ENCODE data around the gene MAST4. TPM values are rescaled to one million over a fixed set of nuclear protein-coding genes. Genes with fewer than 3 reads are reported as not detected.

The MAST4 gene
- total RNA-seq, 2 donors from 2014 or later, result 15.9 to 53.1 TPM

GRCh38 chr5:66642538-66642937 lies 46.3 kb downstream of the MAST4 start:
- H3K9me3 Mint-ChIP-seq, result no peaks in the 10 kb centered on the region
- H3K36me3 Mint-ChIP-seq, result no peaks in the 10 kb centered on the region
- H3K4me1 Mint-ChIP-seq (ENCODE audit: low read depth in 2 of 2), result peaks cover 3 to 7% of the 10 kb centered on the region in 2 donors
- H3K27ac Mint-ChIP-seq, result no peak overlapping the region
- H3K4me3 Mint-ChIP-seq, result no peak overlapping the region
- peaks cover 0 to 26% of the 10 kb centered on the region in 2 donors for H3K27me3 Mint-ChIP-seq
- no peak for ATAC-seq
- DNase-seq (ENCODE audit: low spot score), result no peak

GRCh38 chr5:66643387-66643786 lies 47.2 kb downstream of the MAST4 start:
- no peak overlapping the region for H3K4me3 Mint-ChIP-seq
- H3K36me3 Mint-ChIP-seq, result no peaks in the 10 kb centered on the region
- H3K27me3 Mint-ChIP-seq, result peaks cover 0 to 26% of the 10 kb centered on the region in 2 donors
- no peak for DNase-seq (ENCODE audit: low spot score)
- no peak overlapping the region for H3K27ac Mint-ChIP-seq
- peaks cover 3 to 7% of the 10 kb centered on the region in 2 donors for H3K4me1 Mint-ChIP-seq (ENCODE audit: low read depth in 2 of 2)
- ATAC-seq, result no peak
- H3K9me3 Mint-ChIP-seq, result no peaks in the 10 kb centered on the region

- no peak overlapping the region for H3K27ac Mint-ChIP-seq
- DNase-seq (ENCODE audit: low spot score) (no peak), ATAC-seq (no peak)
- H3K36me3 Mint-ChIP-seq, result no peaks in the 10 kb centered on the region
- H3K27me3 Mint-ChIP-seq, result peaks cover 0 to 20% of the 10 kb centered on the region in 2 donors
- H3K4me3 Mint-ChIP-seq, result no peak overlapping the region
- peaks cover under 1 to 2% of the 10 kb centered on the region in 2 donors for H3K4me1 Mint-ChIP-seq (ENCODE audit: low read depth in 2 of 2)
- no peaks in the 10 kb centered on the region for H3K9me3 Mint-ChIP-seq
These were observed 47.9 kb downstream of the MAST4 start for GRCh38 chr5:66644111-66644510.

- no peaks in the 10 kb centered on the region for H3K9me3 Mint-ChIP-seq
- H3K27me3 Mint-ChIP-seq, result peaks cover 5 to 24% of the 10 kb centered on the region in 2 donors
- no peaks in the 10 kb centered on the region for H3K36me3 Mint-ChIP-seq
- ATAC-seq, result no peak
- no peaks in the 10 kb centered on the region for H3K4me1 Mint-ChIP-seq (ENCODE audit: low read depth in 2 of 2)
- DNase-seq (ENCODE audit: low spot score), result no peak
- H3K4me3 Mint-ChIP-seq, result no peak overlapping the region
- no peak overlapping the region for H3K27ac Mint-ChIP-seq
These were observed 48.8 kb downstream of the MAST4 start for GRCh38 chr5:66645039-66645438.

GRCh38 chr5:66646570-66646969 lies 50.4 kb downstream of the MAST4 start:
- ATAC-seq, result no peak
- Mint-ChIP-seq H3K27ac (no peak overlapping the region), H3K27me3 (peaks cover 5 to 24% of the 10 kb centered on the region in 2 donors), H3K36me3 (no peaks in the 10 kb centered on the region), H3K4me3 (no peak overlapping the region), H3K9me3 (no peaks in the 10 kb centered on the region), H3K4me1 (ENCODE audit: low read depth in 2 of 2) (no peaks in the 10 kb centered on the region)
- no peak for DNase-seq (ENCODE audit: low spot score)

- H3K4me1 Mint-ChIP-seq (ENCODE audit: low read depth in 2 of 2), result no peaks in the 10 kb centered on the region
- no peak for ATAC-seq
- H3K9me3 Mint-ChIP-seq, result no peaks in the 10 kb centered on the region
- DNase-seq (ENCODE audit: low spot score), result no peak
- peaks cover 5 to 20% of the 10 kb centered on the region in 2 donors for H3K27me3 Mint-ChIP-seq
- no peak overlapping the region for H3K27ac Mint-ChIP-seq
- H3K36me3 Mint-ChIP-seq, result no peaks in the 10 kb centered on the region
- no peak overlapping the region for H3K4me3 Mint-ChIP-seq
These were observed 51.1 kb downstream of the MAST4 start for GRCh38 chr5:66647146-66647856.

GRCh38 chr5:66652818-66653217 lies 56.6 kb downstream of the MAST4 start:
- no peaks in the 10 kb centered on the region for H3K36me3 Mint-ChIP-seq
- no peaks in the 10 kb centered on the region for H3K4me1 Mint-ChIP-seq (ENCODE audit: low read depth in 2 of 2)
- H3K4me3 Mint-ChIP-seq, result no peak overlapping the region
- ATAC-seq (no peak), DNase-seq (ENCODE audit: low spot score) (no peak)
- no peak overlapping the region for H3K27ac Mint-ChIP-seq
- H3K27me3 Mint-ChIP-seq, result peaks cover 11 to 20% of the 10 kb centered on the region in 2 donors
- H3K9me3 Mint-ChIP-seq, result no peaks in the 10 kb centered on the region

- Mint-ChIP-seq H3K9me3 (no peaks in the 10 kb centered on the region), H3K4me3 (no peak overlapping the region), H3K36me3 (no peaks in the 10 kb centered on the region), H3K4me1 (ENCODE audit: low read depth in 2 of 2) (no peaks in the 10 kb centered on the region), H3K27ac (no peak overlapping the region), H3K27me3 (peaks cover 11 to 20% of the 10 kb centered on the region in 2 donors)
- DNase-seq (ENCODE audit: low spot score) (no peak), ATAC-seq (no peak)
These were observed 57.1 kb downstream of the MAST4 start for GRCh38 chr5:66653325-66653724.

- ATAC-seq (no peak), DNase-seq (ENCODE audit: low spot score) (no peak)
- H3K27ac Mint-ChIP-seq, result no peak overlapping the region
- no peak overlapping the region for H3K4me3 Mint-ChIP-seq
- no peaks in the 10 kb centered on the region for H3K4me1 Mint-ChIP-seq (ENCODE audit: low read depth in 2 of 2)
- H3K36me3 Mint-ChIP-seq, result no peaks in the 10 kb centered on the region
- H3K27me3 Mint-ChIP-seq, result peaks cover 11 to 22% of the 10 kb centered on the region in 2 donors
- H3K9me3 Mint-ChIP-seq, result no peaks in the 10 kb centered on the region
These were observed 59.5 kb downstream of the MAST4 start for GRCh38 chr5:66655395-66656324.

GRCh38 chr5:66658516-66658915 lies 62.3 kb downstream of the MAST4 start:
- Mint-ChIP-seq H3K27me3 (peaks cover 14 to 25% of the 10 kb centered on the region in 2 donors), H3K4me3 (no peak overlapping the region), H3K9me3 (no peaks in the 10 kb centered on the region), H3K27ac (no peak overlapping the region), H3K4me1 (ENCODE audit: low read depth in 2 of 2) (no peaks in the 10 kb centered on the region), H3K36me3 (no peaks in the 10 kb centered on the region)
- ATAC-seq, result no peak
- no peak for DNase-seq (ENCODE audit: low spot score)

- no peak for ATAC-seq
These were observed 63.6 kb downstream of the MAST4 start for GRCh38 chr5:66659780-66660179.

GRCh38 chr5:66660396-66660795 lies 64.2 kb downstream of the MAST4 start:
- peaks cover 18 to 29% of the 10 kb centered on the region in 2 donors for H3K27me3 Mint-ChIP-seq
- ATAC-seq, result no peak

More at GRCh38 chr5:66659780-66660179, 63.6 kb downstream of the MAST4 start:
- Mint-ChIP-seq H3K27ac (no peak overlapping the region), H3K36me3 (no peaks in the 10 kb centered on the region), H3K27me3 (peaks cover 17 to 26% of the 10 kb centered on the region in 2 donors), H3K9me3 (no peaks in the 10 kb centered on the region), H3K4me3 (no peak overlapping the region), H3K4me1 (ENCODE audit: low read depth in 2 of 2) (no peaks in the 10 kb centered on the region)
- no peak for DNase-seq (ENCODE audit: low spot score)

GRCh38 chr5:66661149-66661548 lies 65.0 kb downstream of the MAST4 start:
- no peaks in the 10 kb centered on the region for H3K4me1 Mint-ChIP-seq (ENCODE audit: low read depth in 2 of 2)
- H3K36me3 Mint-ChIP-seq, result no peaks in the 10 kb centered on the region
- DNase-seq (ENCODE audit: low spot score) (no peak), ATAC-seq (no peak)
- H3K27ac Mint-ChIP-seq, result no peak overlapping the region
- no peaks in the 10 kb centered on the region for H3K9me3 Mint-ChIP-seq
- H3K27me3 Mint-ChIP-seq, result peaks cover 18 to 30% of the 10 kb centered on the region in 2 donors
- H3K4me3 Mint-ChIP-seq, result no peak overlapping the region

More at GRCh38 chr5:66660396-66660795, 64.2 kb downstream of the MAST4 start:
- Mint-ChIP-seq H3K9me3 (no peaks in the 10 kb centered on the region), H3K4me3 (no peak overlapping the region), H3K27ac (no peak overlapping the region), H3K36me3 (no peaks in the 10 kb centered on the region), H3K4me1 (ENCODE audit: low read depth in 2 of 2) (no peaks in the 10 kb centered on the region)
- no peak for DNase-seq (ENCODE audit: low spot score)

GRCh38 chr5:66666778-66667177 lies 70.6 kb downstream of the MAST4 start:
- ATAC-seq (no peak), DNase-seq (ENCODE audit: low spot score) (no peak)
- no peaks in the 10 kb centered on the region for H3K36me3 Mint-ChIP-seq
- peaks cover 20 to 47% of the 10 kb centered on the region in 2 donors for H3K27me3 Mint-ChIP-seq
- H3K4me1 Mint-ChIP-seq (ENCODE audit: low read depth in 2 of 2), result no peaks in the 10 kb centered on the region
- no peak overlapping the region for H3K27ac Mint-ChIP-seq
- no peaks in the 10 kb centered on the region for H3K9me3 Mint-ChIP-seq
- no peak overlapping the region for H3K4me3 Mint-ChIP-seq

Data from natural killer cell treated with Interleukin-12 subunit alpha and Interleukin-12 subunit beta and Interleukin-15 and Interleukin-18, amount 100 ng/mL, for 72 hours (primary cell).